Endodermal cell (in vitro differentiated cells): ENCODE measurements around the gene CYP2D6. TPM values are rescaled to one million over a fixed set of nuclear protein-coding genes. Genes with fewer than 3 reads are reported as not detected.
"Not testable (repeated sequence)": the region's sequence is repeated elsewhere in the genome, so short reads cannot be mapped to it uniquely, and the experiment has no call there.

Source experiments
- DNase-seq: peaks from one replicate; pipeline ENCODE4 v3.0.0-alpha.2; 2017
- H3K27ac ChIP-seq: 2 replicates; pipeline ENCODE4 v1.5.1; 2013; ENCODE audit warnings: mild to moderate bottlenecking, low read depth, low read length, moderate library complexity
- H3K27me3 ChIP-seq: 2 replicates; pipeline ENCODE4 v1.6.1; 2013; ENCODE audit warnings: mild to moderate bottlenecking, low read length, moderate library complexity; ENCODE audit not compliant: insufficient read depth, control insufficient read depth, poor library complexity, severe bottlenecking
- H3K36me3 ChIP-seq: 2 replicates; pipeline ENCODE4 v1.7.0; 2013; ENCODE audit warnings: mild to moderate bottlenecking, low read length, moderate library complexity; ENCODE audit not compliant: control insufficient read depth, insufficient read depth
- H3K4me1 ChIP-seq: one replicate; pipeline ENCODE4 v1.7.0; 2013; ENCODE audit warnings: low read length; ENCODE audit not compliant: control insufficient read depth, insufficient read depth
- H3K4me3 ChIP-seq: 2 replicates; pipeline ENCODE4 v1.5.1; 2013; ENCODE audit warnings: mild to moderate bottlenecking, low read length, moderate library complexity
- H3K9ac ChIP-seq: 2 replicates; pipeline ENCODE4 v1.6.1; 2013; ENCODE audit warnings: mild to moderate bottlenecking, low read length, moderate library complexity; ENCODE audit not compliant: poor library complexity, severe bottlenecking; ENCODE audit errors: extremely low read depth
- H3K9me3 ChIP-seq: 2 replicates; pipeline ENCODE4 v1.6.1; 2013; ENCODE audit warnings: mild to moderate bottlenecking, low read length, moderate library complexity; ENCODE audit not compliant: control insufficient read depth
- H3K27ac Mint-ChIP-seq: 2 replicates; pipeline ENCODE4 v1.8.0; 2020; ENCODE audit warnings: mixed read lengths
- H3K27me3 Mint-ChIP-seq: 2 replicates; pipeline ENCODE4 v1.8.0; 2021; ENCODE audit warnings: mild to moderate bottlenecking, mixed read lengths; ENCODE audit not compliant: insufficient read depth
- H3K36me3 Mint-ChIP-seq: 2 replicates; pipeline ENCODE4 v1.8.0; 2020; ENCODE audit warnings: low read depth, mixed read lengths
- H3K4me1 Mint-ChIP-seq: 2 replicates; pipeline ENCODE4 v1.8.0; 2020; ENCODE audit warnings: mixed read lengths
- H3K4me3 Mint-ChIP-seq: 2 replicates; pipeline ENCODE4 v1.8.0; 2020; ENCODE audit warnings: mild to moderate bottlenecking, moderate library complexity, mixed read lengths
- H3K9me3 Mint-ChIP-seq: 2 replicates; pipeline ENCODE4 v1.8.0; 2020; ENCODE audit warnings: mild to moderate bottlenecking, mixed read lengths
- WGBS, 2 experiments: methylation state at CpG; one replicate each; pipeline versions ENCODE4 v1.1.5 to v1.1.7; 2013; ENCODE audit warnings: missing lambda C conversion rate in 2 of 2, mixed read lengths in 1 of 2; ENCODE audit not compliant: insufficient coverage in 1 of 2, insufficient read length in 1 of 2; 5-methylcytosine and 5-hydroxymethylcytosine counted together
- total RNA-seq, 2 donors: library from RNA; stranded (reverse); fragmentation: NEBNext Ultra II Directional in 1 of 2; extraction: Animal tissue kit (Norgen Biotek cat#: 25700) in 1 of 2; gene quantifications; 2 replicates in 1 of 2; 3 replicates in 1 of 2; pipeline ENCODE4 v1.2.1, GENCODE V29; 2021
- TF ChIP-seq, protein P1 (sequence below): fragments of 200-600 bp; sonication (generic); conservative IDR thresholded peaks from 2 replicates; pipeline ENCODE4 v1.5.0; 2021; ENCODE audit warnings: antibody characterized with exemption, mild to moderate bottlenecking

CYP2D6 gene
- total RNA-seq, 2 donors from 2014 or later = 5.6 to 10.9 TPM

DNA sequence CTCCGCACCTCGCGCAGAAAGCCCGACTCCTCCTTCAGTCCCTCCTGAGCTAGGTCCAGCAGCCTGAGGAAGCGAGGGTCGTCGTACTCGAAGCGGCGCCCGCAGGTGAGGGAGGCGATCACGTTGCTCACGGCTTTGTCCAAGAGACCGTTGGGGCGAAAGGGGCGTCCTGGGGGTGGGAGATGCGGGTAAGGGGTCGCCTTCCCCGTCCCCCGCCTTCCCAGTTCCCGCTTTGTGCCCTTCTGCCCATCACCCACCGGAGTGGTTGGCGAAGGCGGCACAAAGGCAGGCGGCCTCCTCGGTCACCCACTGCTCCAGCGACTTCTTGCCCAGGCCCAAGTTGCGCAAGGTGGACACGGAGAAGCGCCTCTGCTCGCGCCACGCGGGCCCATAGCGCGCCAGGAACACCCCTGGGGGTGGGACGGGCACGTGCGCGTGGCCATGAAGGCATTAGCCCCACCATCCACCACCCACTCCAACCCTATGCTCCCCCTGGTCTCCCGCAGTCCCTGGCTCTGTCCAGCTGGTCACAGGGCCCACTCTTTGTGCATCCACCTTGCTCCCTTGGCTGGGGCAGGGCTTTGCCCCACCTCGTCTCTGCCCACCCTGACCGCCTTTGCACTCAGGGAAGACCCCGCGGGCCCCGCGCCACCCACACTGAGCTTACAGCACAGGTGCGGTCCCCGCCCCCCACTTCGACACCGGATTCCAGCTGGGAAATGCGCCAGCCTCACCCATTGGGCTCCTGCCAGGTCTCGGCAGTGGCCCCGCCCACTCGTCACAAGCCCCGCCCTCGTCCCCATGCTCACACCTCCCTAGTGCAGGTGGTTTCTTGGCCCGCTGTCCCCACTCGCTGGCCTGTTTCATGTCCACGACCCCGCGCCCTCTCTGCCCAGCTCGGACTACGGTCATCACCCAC is 1.6 kb downstream of the CYP2D6 start:
- not testable (repeated sequence) for H3K4me1 Mint-ChIP-seq, H3K4me1 ChIP-seq, H3K36me3 ChIP-seq, H3K4me3 ChIP-seq, H3K36me3 Mint-ChIP-seq, H3K4me3 Mint-ChIP-seq, H3K9me3 ChIP-seq, H3K9me3 Mint-ChIP-seq, H3K27me3 ChIP-seq, H3K9ac ChIP-seq, H3K27ac ChIP-seq, H3K27ac Mint-ChIP-seq
- WGBS, 2 experiments = 94 to 96% methylated on average over 17 to 61 of the region's 65 CpGs
- DNase-seq = peak; percentile 70
- H3K27me3 Mint-ChIP-seq = peaks cover 10% of the 10 kb centered on the region

DNA sequence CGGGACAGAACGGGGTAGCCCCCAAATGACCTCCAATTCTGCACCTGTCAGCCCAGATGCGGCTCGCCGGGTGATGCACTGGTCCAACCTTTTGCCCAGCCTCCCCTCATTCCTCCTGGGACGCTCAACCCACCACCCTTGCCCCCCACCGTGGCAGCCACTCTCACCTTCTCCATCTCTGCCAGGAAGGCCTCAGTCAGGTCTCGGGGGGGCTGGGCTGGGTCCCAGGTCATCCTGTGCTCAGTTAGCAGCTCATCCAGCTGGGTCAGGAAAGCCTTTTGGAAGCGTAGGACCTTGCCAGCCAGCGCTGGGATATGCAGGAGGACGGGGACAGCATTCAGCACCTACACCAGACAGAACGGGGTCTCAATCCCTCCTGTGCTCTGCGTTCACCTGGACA is 2.6 kb downstream of the CYP2D6 start:
- H3K9me3 Mint-ChIP-seq, H3K36me3 Mint-ChIP-seq, H3K9me3 ChIP-seq, H3K4me3 ChIP-seq, H3K4me3 Mint-ChIP-seq, DNase-seq, H3K27ac Mint-ChIP-seq, H3K27ac ChIP-seq, H3K4me1 Mint-ChIP-seq, H3K27me3 Mint-ChIP-seq, H3K27me3 ChIP-seq, H3K9ac ChIP-seq, H3K4me1 ChIP-seq, H3K36me3 ChIP-seq: not testable (repeated sequence)
- WGBS, 2 experiments = 85 to 95% methylated on average over 3 to 13 of the region's 13 CpGs

DNA sequence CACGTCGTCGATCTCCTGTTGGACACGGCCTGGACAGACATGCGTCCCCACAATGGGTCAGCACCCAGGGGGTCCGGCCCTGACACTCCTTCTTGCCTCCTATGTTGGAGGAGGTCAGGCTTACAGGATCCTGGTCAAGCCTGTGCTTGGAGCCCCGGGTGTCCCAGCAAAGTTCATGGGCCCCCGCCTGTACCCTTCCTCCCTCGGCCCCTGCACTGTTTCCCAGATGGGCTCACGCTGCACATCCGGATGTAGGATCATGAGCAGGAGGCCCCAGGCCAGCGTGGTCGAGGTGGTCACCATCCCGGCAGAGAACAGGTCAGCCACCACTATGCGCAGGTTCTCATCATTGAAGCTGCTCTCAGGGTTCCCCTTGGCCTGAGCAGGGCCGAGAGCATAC is 3.0 kb downstream of the CYP2D6 start:
- Histone ChIP-seq H3K9ac (no peak overlapping the region), H3K9me3 (peaks cover 3% of the 10 kb centered on the region), H3K36me3 (no peaks in the 10 kb centered on the region), H3K27me3 (no peaks in the 10 kb centered on the region), H3K27ac (no peak overlapping the region), H3K4me3 (no peak overlapping the region), H3K4me1 (no peaks in the 10 kb centered on the region)
- 88 to 95% methylated on average over 13 to 16 of the region's 16 CpGs for WGBS, 2 experiments
- Mint-ChIP-seq H3K36me3 (peaks cover 5% of the 10 kb centered on the region), H3K27ac (no peak overlapping the region), H3K4me1 (no peaks in the 10 kb centered on the region), H3K27me3 (peaks cover 8% of the 10 kb centered on the region), H3K4me3 (no peak overlapping the region), H3K9me3 (no peaks in the 10 kb centered on the region)
- DNase-seq = no peak
- TF ChIP-seq, protein P1, sequence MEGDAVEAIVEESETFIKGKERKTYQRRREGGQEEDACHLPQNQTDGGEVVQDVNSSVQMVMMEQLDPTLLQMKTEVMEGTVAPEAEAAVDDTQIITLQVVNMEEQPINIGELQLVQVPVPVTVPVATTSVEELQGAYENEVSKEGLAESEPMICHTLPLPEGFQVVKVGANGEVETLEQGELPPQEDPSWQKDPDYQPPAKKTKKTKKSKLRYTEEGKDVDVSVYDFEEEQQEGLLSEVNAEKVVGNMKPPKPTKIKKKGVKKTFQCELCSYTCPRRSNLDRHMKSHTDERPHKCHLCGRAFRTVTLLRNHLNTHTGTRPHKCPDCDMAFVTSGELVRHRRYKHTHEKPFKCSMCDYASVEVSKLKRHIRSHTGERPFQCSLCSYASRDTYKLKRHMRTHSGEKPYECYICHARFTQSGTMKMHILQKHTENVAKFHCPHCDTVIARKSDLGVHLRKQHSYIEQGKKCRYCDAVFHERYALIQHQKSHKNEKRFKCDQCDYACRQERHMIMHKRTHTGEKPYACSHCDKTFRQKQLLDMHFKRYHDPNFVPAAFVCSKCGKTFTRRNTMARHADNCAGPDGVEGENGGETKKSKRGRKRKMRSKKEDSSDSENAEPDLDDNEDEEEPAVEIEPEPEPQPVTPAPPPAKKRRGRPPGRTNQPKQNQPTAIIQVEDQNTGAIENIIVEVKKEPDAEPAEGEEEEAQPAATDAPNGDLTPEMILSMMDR = no peak

DNA sequence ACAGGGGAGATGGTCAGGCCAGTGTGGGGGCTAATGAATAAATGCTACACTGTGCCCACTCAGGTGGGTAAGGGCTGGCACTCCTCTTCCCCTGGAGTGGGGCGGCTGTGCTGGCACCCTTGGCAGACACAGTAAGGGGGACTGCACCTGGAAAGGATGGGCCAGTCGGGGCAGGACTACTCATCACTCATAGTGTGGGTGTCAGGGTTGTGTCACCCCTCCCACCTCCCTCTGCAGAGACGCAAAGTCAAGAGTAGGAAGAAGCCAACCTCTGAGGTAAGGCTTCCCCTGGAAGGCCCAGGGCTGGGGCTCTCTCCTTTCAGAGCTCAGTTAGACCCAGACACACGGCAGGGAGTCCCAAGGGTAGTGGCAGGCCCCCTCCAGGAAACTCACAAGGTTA is 7.1 kb downstream of the CYP2D6 start:
- not testable (repeated sequence) for H3K9me3 ChIP-seq
- WGBS, 2 experiments = no CpG with 5 or more reads among the region's 4 CpGs

DNA sequence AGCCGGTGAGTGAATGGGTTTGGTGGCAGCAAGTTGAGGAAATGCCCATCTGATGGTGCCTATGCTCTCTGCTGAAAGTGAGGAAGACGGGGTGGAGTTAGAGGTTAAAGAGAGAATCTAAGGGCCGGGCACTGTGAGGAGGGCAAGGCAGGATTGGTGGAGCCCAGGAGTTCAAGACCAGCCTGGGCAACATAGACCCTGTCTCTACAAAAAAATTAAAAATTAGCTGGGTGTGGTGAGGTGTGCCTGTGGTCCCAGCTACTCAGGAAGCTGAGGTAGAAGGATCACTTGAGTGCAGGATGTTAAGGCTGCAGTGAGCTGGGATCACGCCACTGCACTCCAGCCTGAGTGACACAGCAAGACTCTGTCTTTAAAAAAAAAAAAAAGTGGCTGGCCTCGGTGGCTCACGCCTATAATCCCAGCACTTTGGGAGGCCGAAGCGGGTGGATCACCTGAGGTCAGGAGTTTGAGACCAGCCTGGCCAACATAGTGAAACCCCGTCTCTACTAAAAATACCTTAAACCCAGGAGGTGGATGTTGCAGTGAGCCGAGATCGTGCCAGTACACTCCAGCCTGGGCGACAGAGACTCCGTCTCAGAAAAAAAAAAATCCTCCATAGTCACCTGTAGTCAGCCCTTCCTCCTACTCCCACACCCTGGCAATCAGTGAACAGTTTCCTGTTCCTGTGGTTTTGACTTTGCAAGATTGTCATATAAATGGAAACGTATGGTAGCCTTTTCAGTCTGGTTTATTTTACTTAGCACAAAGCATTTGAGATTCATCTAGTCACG is 10.2 kb downstream of the CYP2D6 start:
- not testable (repeated sequence) for H3K27me3 Mint-ChIP-seq, DNase-seq, H3K4me1 ChIP-seq, H3K36me3 ChIP-seq, H3K4me3 Mint-ChIP-seq, H3K9ac ChIP-seq, H3K27ac ChIP-seq, H3K27ac Mint-ChIP-seq, H3K27me3 ChIP-seq, H3K4me1 Mint-ChIP-seq, H3K4me3 ChIP-seq
- peaks cover 24% of the 10 kb centered on the region for H3K9me3 ChIP-seq
- WGBS, 2 experiments = 88 to 92% methylated on average over 13 to 15 of the region's 15 CpGs
- Mint-ChIP-seq H3K9me3 (peaks cover 19% of the 10 kb centered on the region), H3K36me3 (peaks cover 16% of the 10 kb centered on the region)

More for the DNA sequence above, 7.1 kb downstream of the CYP2D6 start:
- H3K36me3 Mint-ChIP-seq, H3K27me3 Mint-ChIP-seq, H3K4me3 ChIP-seq, H3K27me3 ChIP-seq, H3K27ac Mint-ChIP-seq, H3K9ac ChIP-seq, H3K4me1 ChIP-seq, H3K4me1 Mint-ChIP-seq, H3K36me3 ChIP-seq, DNase-seq, H3K9me3 Mint-ChIP-seq, H3K4me3 Mint-ChIP-seq, H3K27ac ChIP-seq: not testable (repeated sequence)
